Hematopoietic multipotent progenitor cell treated with erythropoietin and hydrocortisone succinate and interleukin-3 and kit ligand, for 17 days (in vitro differentiated cells): ENCODE measurements around the gene GJC3.
"Not testable (repeated sequence)": the region's sequence is repeated elsewhere in the genome, so short reads cannot be mapped to it uniquely, and the experiment has no call there.

ENCODE experiments used
- DNase-seq: peaks from one replicate; pipeline ENCODE4 v3.0.0-alpha.2; 2015; ENCODE audit warnings: low spot score

The GJC3 gene, protein sequence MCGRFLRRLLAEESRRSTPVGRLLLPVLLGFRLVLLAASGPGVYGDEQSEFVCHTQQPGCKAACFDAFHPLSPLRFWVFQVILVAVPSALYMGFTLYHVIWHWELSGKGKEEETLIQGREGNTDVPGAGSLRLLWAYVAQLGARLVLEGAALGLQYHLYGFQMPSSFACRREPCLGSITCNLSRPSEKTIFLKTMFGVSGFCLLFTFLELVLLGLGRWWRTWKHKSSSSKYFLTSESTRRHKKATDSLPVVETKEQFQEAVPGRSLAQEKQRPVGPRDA

GRCh38 chr7:99928994-99929729, at the start of gene GJC3:
Gene GJC3, minus strand, starts transcription at chr7:99929620. Its CDS starts 0 bp downstream, at chr7:99929620.
- DNase-seq = no peak

- no peak for DNase-seq
Observed at GRCh38 chr7:99976626-99977025, 47.2 kb upstream of the GJC3 start.

DNA sequence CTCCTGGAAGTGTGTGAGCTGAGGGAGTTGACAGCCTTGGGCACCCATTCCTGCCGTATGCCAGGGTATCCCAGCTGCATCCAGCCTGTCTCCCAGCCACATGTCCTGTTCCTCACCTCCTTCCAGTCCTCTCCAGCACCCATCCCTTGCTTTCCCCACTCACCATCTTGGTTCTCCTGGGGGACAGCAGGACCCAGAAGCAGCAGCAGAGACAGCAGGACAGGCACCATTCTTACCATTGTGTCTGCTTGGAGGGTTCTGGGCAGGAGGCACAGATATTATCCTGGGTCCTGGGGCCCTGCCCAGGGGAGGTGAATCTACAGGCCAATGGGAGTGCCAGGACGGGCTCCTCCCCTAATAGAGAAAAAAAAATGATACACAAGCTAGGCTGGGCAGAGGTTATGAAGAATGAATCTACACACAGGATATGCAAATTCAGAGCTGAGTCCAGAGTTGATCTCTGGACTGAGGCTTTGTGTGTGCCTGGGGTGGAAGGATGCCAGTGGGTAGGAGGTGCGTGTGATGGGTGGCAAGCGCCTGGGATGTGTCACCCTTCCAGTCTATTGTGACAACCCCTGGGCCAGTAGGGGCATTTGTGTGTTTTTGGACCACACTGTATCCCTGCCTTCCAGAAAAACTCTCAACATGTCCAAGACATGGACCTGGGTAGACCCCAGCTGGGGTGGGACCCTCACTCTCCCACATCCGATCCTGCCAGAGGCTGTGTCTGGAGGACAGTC, 46.5 kb upstream of the GJC3 start, which contains the start of gene AZGP1:
Gene AZGP1, minus strand, starts transcription at position 250 of the 740 bp plus-strand sequence. Its CDS starts 11 bp downstream, at position 239.
- no peak for DNase-seq

GRCh38 chr7:99974681-99975080, 45.3 kb upstream of the GJC3 start:
- DNase-seq = no peak

- DNase-seq = not testable (repeated sequence)
Observed at GRCh38 chr7:99973817-99974216, 44.4 kb upstream of the GJC3 start.

DNA sequence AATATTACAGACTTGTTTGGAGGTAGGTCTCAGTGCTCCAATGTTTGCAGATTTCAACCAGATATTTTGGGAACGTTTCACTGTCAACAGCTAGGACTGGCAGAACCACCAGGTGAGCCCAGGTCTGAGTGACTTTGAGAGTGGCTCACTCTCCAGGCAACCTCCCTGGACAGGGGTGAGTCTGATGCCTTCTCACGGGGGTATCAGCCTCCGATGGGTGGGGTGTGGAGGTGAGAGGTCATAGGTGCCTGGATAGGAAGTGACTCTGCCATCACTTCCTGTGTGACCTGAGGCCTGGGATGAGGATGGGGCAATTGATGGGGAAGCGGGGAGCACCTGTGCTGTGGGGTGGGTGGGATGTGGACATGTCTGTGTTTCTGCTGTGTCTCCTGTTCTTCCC, 41.8 kb upstream of the GJC3 start:
- no peak for DNase-seq

GRCh38 chr7:99969813-99970212, 40.4 kb upstream of the GJC3 start:
- DNase-seq = not testable (repeated sequence)

DNA sequence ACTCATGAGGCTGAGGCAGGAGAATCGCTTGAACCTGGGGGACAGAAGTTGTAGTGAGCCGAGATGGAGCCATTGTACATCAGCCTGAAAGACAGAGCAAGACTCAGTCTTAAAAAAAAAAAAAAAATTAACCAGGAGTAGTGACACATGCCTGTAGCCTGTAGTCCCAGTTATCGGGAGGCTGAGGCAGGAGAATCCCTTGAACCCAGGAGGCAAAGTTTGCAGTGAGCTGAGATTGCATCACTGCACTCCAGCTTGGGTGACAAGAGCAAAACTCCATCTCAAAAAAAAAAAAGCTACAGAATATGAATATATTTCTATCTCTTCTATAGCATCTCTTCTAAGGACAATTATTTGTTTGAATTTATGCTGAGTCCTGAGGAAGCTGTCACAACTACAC, 39.9 kb upstream of the GJC3 start:
- no peak for DNase-seq

DNA sequence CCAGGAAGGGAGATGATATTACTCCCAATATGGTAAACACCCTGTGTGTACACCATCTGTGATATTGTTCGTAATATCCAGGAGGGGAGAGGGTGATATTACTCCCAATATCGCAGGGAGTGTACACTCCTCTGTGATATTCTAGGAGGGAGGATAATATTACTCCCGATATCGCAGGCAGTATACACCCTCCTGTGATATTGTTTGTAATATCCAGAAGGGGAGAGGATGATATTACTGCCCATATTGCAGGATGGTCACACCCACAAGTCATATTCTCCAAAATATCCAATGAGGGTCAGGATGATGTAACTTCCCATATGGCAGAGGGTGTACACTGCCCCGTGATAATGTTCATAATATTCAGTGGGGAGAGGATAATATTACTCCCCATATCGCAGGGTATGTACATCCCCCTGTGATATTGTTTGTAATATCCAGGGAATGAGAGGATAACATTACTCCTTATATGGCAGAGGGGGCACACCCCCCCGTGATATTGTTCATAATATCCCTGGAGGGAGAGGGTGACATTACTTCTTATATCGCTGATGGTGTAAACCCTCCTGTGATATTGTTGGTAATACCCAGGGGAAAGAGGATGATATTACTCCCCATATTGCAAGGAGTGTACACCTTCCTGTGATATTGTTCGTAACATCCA, 29.3 kb upstream of the GJC3 start:
- DNase-seq = no peak

- no peak for DNase-seq
Observed at GRCh38 chr7:99955247-99955646, 25.8 kb upstream of the GJC3 start.

DNA sequence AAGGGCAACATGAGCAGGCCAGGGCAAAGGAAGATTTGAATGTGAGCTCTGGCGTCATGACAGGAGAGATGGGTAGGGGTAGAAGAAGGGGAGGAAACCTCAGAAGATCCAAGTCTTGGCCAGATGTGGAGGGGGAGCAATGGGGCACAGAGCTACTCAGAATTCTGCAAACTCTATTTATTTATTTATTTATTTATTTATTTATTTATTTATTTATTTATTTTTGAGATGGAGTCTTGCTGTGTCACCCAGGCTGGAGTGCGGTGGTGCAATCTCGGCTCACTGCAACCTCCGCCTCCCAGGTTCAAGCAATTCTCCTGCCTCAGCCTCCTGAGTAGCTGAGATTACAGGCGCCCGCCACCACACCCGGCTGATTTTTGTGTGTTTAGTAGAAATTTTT, 25.2 kb upstream of the GJC3 start:
- DNase-seq = not testable (repeated sequence)

GRCh38 chr7:99953649-99954048, 24.2 kb upstream of the GJC3 start:
- DNase-seq = no peak

GRCh38 chr7:99952649-99953048, 23.2 kb upstream of the GJC3 start:
- DNase-seq = not testable (repeated sequence)

- DNase-seq = not testable (repeated sequence)
Observed at GRCh38 chr7:99950819-99951218, 21.4 kb upstream of the GJC3 start.

GRCh38 chr7:99949645-99950228, 20.3 kb upstream of the GJC3 start:
- DNase-seq = no peak

DNA sequence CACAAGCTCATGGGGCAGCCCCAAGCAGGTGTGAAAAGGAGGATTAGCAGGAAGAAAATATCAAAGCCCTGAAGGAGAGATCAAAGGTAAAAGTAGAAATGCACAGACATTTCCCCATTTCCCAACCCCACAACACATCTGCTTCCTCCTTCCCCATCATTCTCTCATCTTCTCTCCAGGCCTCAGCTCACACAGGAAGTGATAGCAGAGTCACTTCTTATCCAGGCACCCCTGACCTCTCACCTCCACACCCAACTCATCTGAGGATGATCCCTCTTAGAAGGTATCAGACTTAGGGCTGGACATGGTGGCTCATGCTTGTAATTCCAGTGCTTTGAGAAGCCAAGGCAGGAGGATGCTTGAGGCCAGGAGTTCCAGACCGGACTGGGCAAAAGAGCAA, 18.2 kb upstream of the GJC3 start:
- DNase-seq = no peak

- DNase-seq = no peak
Observed at GRCh38 chr7:99944497-99945070, 15.2 kb upstream of the GJC3 start.

GRCh38 chr7:99943641-99944496, 14.4 kb upstream of the GJC3 start:
- no peak for DNase-seq

GRCh38 chr7:99938296-99938695, 8.9 kb upstream of the GJC3 start:
- no peak for DNase-seq

DNA sequence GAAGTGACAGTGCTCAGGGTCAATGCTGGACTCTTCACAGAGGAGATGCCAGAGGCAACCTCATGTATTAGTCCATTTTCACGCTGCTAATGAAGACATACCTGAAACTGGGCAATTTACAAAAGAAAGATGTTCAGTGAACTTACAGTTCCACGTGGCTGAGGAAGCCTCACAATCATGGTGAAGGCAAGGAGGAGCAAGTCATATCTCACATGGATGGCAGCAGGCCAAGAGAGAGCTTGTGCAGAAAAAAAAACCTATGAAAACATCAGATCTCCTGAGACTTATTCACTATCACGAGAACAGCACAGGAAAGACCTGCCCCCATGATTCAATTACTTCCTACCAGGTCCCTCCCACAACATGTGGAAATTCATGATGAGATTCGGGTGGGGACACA, 5.6 kb upstream of the GJC3 start:
- DNase-seq = not testable (repeated sequence)

- DNase-seq = no peak
Observed at GRCh38 chr7:99930376-99930775, 956 bp upstream of the GJC3 start.
